Right lobe of liver (tissue), 4 donors: Measurements from ENCODE around the gene BIK.

Source experiments
- CTCF ChIP-seq, 4 donors: fragments of 200-600 bp in 3 of 4; fragments of 450-650 bp in 1 of 4; IDR thresholded peaks; one replicate each; pipeline versions ENCODE4 v1.5.1 to v1.8.0; 2016 to 2022; ENCODE audit warnings: antibody characterized with exemption in 4 of 4, mild to moderate bottlenecking in 2 of 4
- POLR2A ChIP-seq: fragments of 450-650 bp; IDR thresholded peaks from one replicate; pipeline ENCODE4 v1.6.1; 2017; ENCODE audit warnings: antibody characterized with exemption, mild to moderate bottlenecking
- donor health status: DM: no; HTN: no; CAD: no.
- donor health status: DM: no; HTN: no; CAD: no.
- donor health status: DM: no; HTN: yes; CAD: no.

GRCh38 chr22:43168471-43169309 is 58.1 kb downstream of the BIK start:
- no peak for TF ChIP-seq CTCF (IDR thresholded peaks at IDR 0.05)
- TF ChIP-seq POLR2A: no peak
